AG04450 (cell line): ENCODE measurements around the gene PCYT1A. TPM values are rescaled to one million over a fixed set of nuclear protein-coding genes. Genes with fewer than 3 reads are reported as not detected.
"Not testable (repeated sequence)": the region's sequence is repeated elsewhere in the genome, so short reads cannot be mapped to it uniquely, and the experiment has no call there.

Source experiments
- CTCF ChIA-PET: fragments of 300-600, 350-600 bp; formaldehyde crosslinking; extraction: SDS; loops from one replicate; lab custom pipeline; 2022; ENCODE audit warnings: antibody characterized with exemption, inconsistent platforms; lab: Charles Lee
- POLR2A ChIA-PET: fragments of 350-600 bp; formaldehyde crosslinking; extraction: SDS; loops from one replicate; lab custom pipeline; 2021; ENCODE audit warnings: antibody characterized with exemption, inconsistent platforms; lab: Yijun Ruan, JAX
- DNase-seq: peaks from one replicate; pipeline ENCODE4 v3.0.0-alpha.2; 2011; ENCODE audit warnings: low read depth, low spot score
- H3K27ac ChIP-seq: one replicate; pipeline ENCODE4 v1.5.1; 2012; ENCODE audit warnings: low read depth, low read length, control low read depth
- H3K27me3 ChIP-seq: one replicate; pipeline ENCODE4 v1.6.0; 2012; ENCODE audit warnings: low read length; ENCODE audit not compliant: control insufficient read depth, insufficient read depth
- H3K4me3 ChIP-seq: 2 replicates; pipeline ENCODE4 v1.5.1; 2011; ENCODE audit warnings: mild to moderate bottlenecking, low read depth, low read length, control low read depth
- H3K9me3 ChIP-seq: 2 replicates; pipeline ENCODE4 v1.5.1; 2012; ENCODE audit warnings: low read length; ENCODE audit not compliant: control insufficient read depth, insufficient read depth
- CTCF ChIP-seq: IDR thresholded peaks from 2 replicates; pipeline ENCODE4 v1.5.1; 2011; ENCODE audit warnings: low read depth, low read length, control low read depth, inconsistent platforms
- polyA plus RNA-seq: library from polyadenylated mRNA; depleted of rRNA; stranded (reverse); fragments of >200 nt; gene quantifications from 2 replicates; pipeline ENCODE4 v1.2.3, GENCODE V29; 2011; rRNA removed
- small RNA-seq: library from RNA; depleted of rRNA; stranded (forward); fragments of <200 nt; gene quantifications from one replicate; pipeline ENCODE3, GENCODE V24; 2012; ENCODE audit warnings: low read depth; ENCODE audit not compliant: insufficient read length

Gene PCYT1A
- polyA plus RNA-seq, 1 experiment = 71.4 TPM

DNA sequence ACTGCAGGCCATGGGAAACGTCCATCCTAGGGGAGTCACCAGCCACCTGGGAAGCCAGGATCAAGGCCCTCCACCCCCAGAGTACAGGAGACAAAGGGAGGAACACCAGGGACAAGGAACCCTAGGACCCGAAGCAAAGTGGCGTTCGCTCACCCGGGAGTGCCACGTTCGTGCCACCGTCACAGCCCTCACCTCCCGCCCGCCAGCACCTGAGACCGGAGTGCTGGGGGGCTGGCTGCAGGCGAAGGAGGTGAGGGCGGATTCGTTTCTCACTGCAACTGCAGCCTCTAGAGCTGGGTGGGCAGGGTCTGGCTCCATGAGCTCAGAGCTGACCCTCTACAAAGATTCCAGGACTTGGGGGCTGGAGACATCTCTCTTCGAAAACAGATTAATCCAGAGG, 102.6 kb downstream of the PCYT1A start:
- no peaks in the 10 kb centered on the region for H3K27me3 ChIP-seq
- no peak overlapping the region for H3K4me3 ChIP-seq
- CTCF ChIA-PET = interaction anchor here (3.6 kb wide), 1 partner anchor 112 kb away, joined by 20 read pairs; no protein-coding TSS in a partner anchor
- no peaks in the 10 kb centered on the region for H3K9me3 ChIP-seq
- no peak for TF ChIP-seq CTCF
- POLR2A ChIA-PET = interaction anchor here (0.7 kb wide), 1 partner anchor 141 kb away, joined by 4 read pairs; no protein-coding TSS in a partner anchor
- no peak for DNase-seq
- no peak overlapping the region for H3K27ac ChIP-seq

- CTCF ChIA-PET = interaction anchor here (0.6 kb wide), 1 partner anchor 9 kb away, joined by 3 read pairs; no protein-coding TSS in a partner anchor
- H3K27me3 ChIP-seq, DNase-seq, H3K27ac ChIP-seq, H3K4me3 ChIP-seq, H3K9me3 ChIP-seq: not testable (repeated sequence)
- POLR2A ChIA-PET = interaction anchor here (0.7 kb wide), 1 partner anchor 141 kb away, joined by 4 read pairs; no protein-coding TSS in a partner anchor
Observed at GRCh38 chr3:196184169-196184432, 103.4 kb downstream of the PCYT1A start.

DNA sequence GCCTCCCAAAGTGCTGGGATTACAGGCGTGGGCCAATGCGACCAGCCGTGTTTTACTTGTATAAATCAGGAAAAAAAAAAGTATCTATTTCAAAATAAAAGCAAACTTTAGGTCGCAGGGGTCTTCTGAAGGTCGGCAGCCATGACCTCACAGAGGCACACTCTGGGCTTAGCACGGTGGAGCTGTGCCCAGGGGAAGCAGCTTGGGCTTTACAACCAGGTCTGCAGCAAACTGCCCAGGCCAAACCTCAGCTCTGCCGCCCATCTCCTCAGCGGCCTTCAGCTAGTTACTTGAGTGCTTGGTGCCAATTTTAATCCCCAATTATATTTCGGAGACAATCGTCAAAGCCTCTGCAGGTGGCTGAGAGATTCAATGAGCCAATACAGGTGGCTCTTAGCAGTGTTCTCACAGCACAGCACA, 106.4 kb downstream of the PCYT1A start:
- ChIA-PET CTCF (interaction anchor here (0.6 to 0.7 kb wide), 2 partner anchors 108 to 182 kb away, joined by 3 read pairs; no protein-coding TSS in a partner anchor), POLR2A (no interaction called here)
- H3K4me3 ChIP-seq = no peak overlapping the region
- H3K27me3 ChIP-seq = peaks cover 2% of the 10 kb centered on the region
- no peak for DNase-seq
- H3K9me3 ChIP-seq = no peaks in the 10 kb centered on the region
- no peak for TF ChIP-seq CTCF
- no peak overlapping the region for H3K27ac ChIP-seq

- ChIA-PET CTCF (interaction anchor here (0.6 kb wide), 1 partner anchor 108 kb away, joined by 3 read pairs; no protein-coding TSS in a partner anchor), POLR2A (no interaction called here)
- peaks cover 2% of the 10 kb centered on the region for H3K27me3 ChIP-seq
- no peaks in the 10 kb centered on the region for H3K9me3 ChIP-seq
- no peak overlapping the region for H3K27ac ChIP-seq
- no peak for DNase-seq
- TF ChIP-seq CTCF = no peak
- no peak overlapping the region for H3K4me3 ChIP-seq
Observed at GRCh38 chr3:196180346-196180745, 107.2 kb downstream of the PCYT1A start.

Small RNA genes lying within 50 kb of the gene (small RNA-seq; reads per million reads assigned to genes)
- not detected for gene AC069257.2
- gene RF00019 = not detected

Other genes with a start within 250 kb of the PCYT1A start
- gene TFRC, start 205.6 kb downstream of the PCYT1A start, polyA plus RNA-seq = 121 and 155 TPM in 2 replicates
- not detected in 2 replicates for gene ZDHHC19, start 76.3 kb downstream of the PCYT1A start, polyA plus RNA-seq
- gene SLC51A, start 71.2 kb downstream of the PCYT1A start, polyA plus RNA-seq = not detected in 2 replicates
- 7.9 and 9.8 TPM in 2 replicates for gene DYNLT2B, start 30.5 kb upstream of the PCYT1A start, polyA plus RNA-seq
- not detected in 2 replicates for gene TM4SF19, start 50.7 kb upstream of the PCYT1A start, polyA plus RNA-seq
- 20.6 and 28.6 TPM in 2 replicates for gene UBXN7, start 144.7 kb upstream of the PCYT1A start, polyA plus RNA-seq
- gene RNF168, start 216.0 kb upstream of the PCYT1A start, polyA plus RNA-seq = 4.1 and 5.6 TPM in 2 replicates
- not detected in 2 replicates for gene SMCO1, start 227.6 kb upstream of the PCYT1A start, polyA plus RNA-seq